Coronary artery (tissue), 2 donors: ENCODE data around the gene NAAA.
"Not testable (repeated sequence)": the region's sequence is repeated elsewhere in the genome, so short reads cannot be mapped to it uniquely, and the experiment has no call there.

Experiments used
- DNase-seq: peaks from one replicate; pipeline ENCODE4 v3.0.0-alpha.2; 2017; ENCODE audit warnings: low spot score
- H3K27ac ChIP-seq, 2 donors: fragments of 200-600 bp; sonication (generic); one replicate each; pipeline ENCODE4 v1.5.1; 2016 to 2019
- H3K4me3 ChIP-seq: fragments of 200-600 bp; sonication (generic); 2 replicates; pipeline ENCODE4 v1.5.1; 2016; ENCODE audit warnings: mild to moderate bottlenecking, moderate library complexity
- CTCF ChIP-seq: fragments of 200-600 bp; sonication (generic); IDR thresholded peaks from one replicate; pipeline ENCODE4 v1.5.1; 2019; ENCODE audit warnings: antibody characterized with exemption

Gene NAAA

GRCh38 chr4:75916091-75916661, 24.6 kb downstream of the NAAA start:
- no peak overlapping the region for H3K4me3 ChIP-seq
- peak overlapping the region in 1 of 2 donors; percentile 44 for H3K27ac ChIP-seq
- DNase-seq: no peak
- TF ChIP-seq CTCF: peak; percentile 65

GRCh38 chr4:75912968-75913367, 27.8 kb downstream of the NAAA start:
- Histone ChIP-seq H3K4me3 (no peak overlapping the region), H3K27ac (no peak overlapping the region)
- no peak for TF ChIP-seq CTCF
- no peak for DNase-seq

GRCh38 chr4:75910831-75911230, 30.0 kb downstream of the NAAA start:
- H3K4me3 ChIP-seq, DNase-seq, H3K27ac ChIP-seq: not testable (repeated sequence)

DNA sequence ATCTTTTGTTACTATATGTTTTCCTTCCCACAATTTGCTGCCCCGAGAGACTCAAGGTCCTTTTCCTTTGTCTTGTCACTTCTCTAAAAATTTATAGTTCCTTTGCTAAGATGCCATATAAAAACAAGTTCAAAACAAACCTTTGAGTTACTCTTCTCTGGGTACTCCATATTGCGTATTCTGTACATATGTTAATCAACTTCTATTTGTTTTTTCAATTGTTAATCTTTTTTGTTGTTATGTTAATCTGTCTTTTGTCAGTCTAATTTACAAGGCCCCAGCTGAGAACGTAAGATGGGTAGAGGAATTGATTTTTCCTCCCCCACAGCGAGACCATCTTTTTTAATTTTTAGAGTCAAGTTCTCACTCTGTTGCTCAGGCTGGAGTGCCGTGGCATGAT, 31.4 kb downstream of the NAAA start:
- TF ChIP-seq CTCF: no peak

DNA sequence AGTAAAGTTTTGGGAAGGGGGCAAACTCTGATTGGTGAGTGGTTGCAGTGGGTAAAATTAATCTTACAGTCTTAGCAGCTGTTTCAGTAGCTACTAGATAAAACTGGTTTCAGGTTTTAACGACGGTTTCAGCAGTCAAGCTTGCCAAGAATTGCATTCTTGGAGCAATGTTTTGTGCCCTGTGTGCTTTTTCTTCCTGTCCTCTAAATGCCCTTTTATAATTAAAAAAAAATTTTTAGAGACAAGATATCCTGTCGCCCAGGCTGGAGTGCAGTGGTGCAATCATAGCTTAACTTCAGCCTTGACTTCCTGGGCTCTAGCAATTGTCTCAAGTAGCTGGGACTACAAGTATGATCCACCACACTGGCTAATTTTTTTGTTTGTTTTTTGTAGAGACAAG, 32.3 kb downstream of the NAAA start:
- Histone ChIP-seq H3K4me3 (no peak overlapping the region), H3K27ac (no peak overlapping the region)
- DNase-seq: no peak
- no peak for TF ChIP-seq CTCF

More for the DNA sequence above, 31.4 kb downstream of the NAAA start:
- no peak for DNase-seq
- Histone ChIP-seq H3K4me3 (no peak overlapping the region), H3K27ac (no peak overlapping the region)

- no peak for TF ChIP-seq CTCF
- Histone ChIP-seq H3K4me3 (no peak overlapping the region), H3K27ac (no peak overlapping the region)
- no peak for DNase-seq
Measured at GRCh38 chr4:75907966-75908365, 32.8 kb downstream of the NAAA start.

GRCh38 chr4:75904076-75904475, 36.7 kb downstream of the NAAA start:
- Histone ChIP-seq H3K27ac (no peak overlapping the region), H3K4me3 (no peak overlapping the region)
- TF ChIP-seq CTCF: no peak
- DNase-seq: no peak

- no peak for TF ChIP-seq CTCF
- no peak for DNase-seq
- Histone ChIP-seq H3K4me3 (no peak within 1 kb of the TSS), H3K27ac (no peak within 1 kb of the TSS)
Measured at GRCh38 chr4:75902352-75902751, 38.5 kb downstream of the NAAA start, which contains the start of gene PPEF2. Gene PPEF2, minus strand, starts transcription at chr4:75902452. Its CDS starts 6,127 bp downstream, at chr4:75896325.
